K562 (cell line): Measurements from ENCODE around the gene ZNRF3. TPM values are rescaled to one million over a fixed set of nuclear protein-coding genes. Genes with fewer than 3 reads are reported as not detected.
A peak's percentile ranks its signal among the peaks of the same experiment; 100 is the strongest.

Experiments used
- CGGBP1 ChIP-seq: fragments of 250-450 bp; sonication (Bioruptor Pico); IDR thresholded peaks from 2 replicates; pipeline ENCODE4 v1.9.0; 2021; ENCODE audit warnings: mild to moderate bottlenecking
- CTBP1 ChIP-seq: fragments of 450-650 bp; IDR thresholded peaks from 2 replicates; pipeline ENCODE4 v1.6.1; 2016; ENCODE audit warnings: borderline replicate concordance
- CTCFL ChIP-seq: IDR thresholded peaks from 2 replicates; pipeline ENCODE4 v1.6.1; 2011; ENCODE audit warnings: borderline replicate concordance, low read depth, mild to moderate bottlenecking, moderate library complexity, low read length; ENCODE audit not compliant: insufficient read depth, poor library complexity, severe bottlenecking
- ELF2 ChIP-seq: fragments of 250-450 bp; sonication (Bioruptor Pico); IDR thresholded peaks from 2 replicates; pipeline ENCODE4 v1.5.0; 2021; ENCODE audit warnings: mild to moderate bottlenecking
- PHF8 ChIP-seq: fragments of 200-600 bp; sonication (generic); IDR thresholded peaks from 2 replicates; pipeline ENCODE4 v1.6.1; 2012; ENCODE audit warnings: mixed run types, mild to moderate bottlenecking, inconsistent platforms, low read length, moderate library complexity, borderline replicate concordance
- SFPQ ChIP-seq: fragments of 200-400 bp; formaldehyde crosslinking; IDR thresholded peaks from 2 replicates; pipeline ENCODE4 v1.6.1; 2017; ENCODE audit warnings: mild to moderate bottlenecking, low read depth, low read length, moderate library complexity
- TCF3 ChIP-seq: sonication (generic); formaldehyde crosslinking; IDR thresholded peaks from 2 replicates; pipeline ENCODE4 v1.4.0; 2020; ENCODE audit warnings: mild to moderate bottlenecking, missing genetic modification reagents
- THRB ChIP-seq: fragments of 450-650 bp; formaldehyde crosslinking; conservative IDR thresholded peaks from 2 replicates; pipeline ENCODE4 v1.4.0; 2022; ENCODE audit warnings: mild to moderate bottlenecking, missing genetic modification characterization
- USF1 ChIP-seq: sonication (generic); formaldehyde crosslinking; IDR thresholded peaks from 2 replicates; pipeline ENCODE4 v1.9.0; 2022; ENCODE audit warnings: mild to moderate bottlenecking, missing genetic modification reagents
- ZNF140 ChIP-seq: fragments of 250-450 bp; sonication (Bioruptor Pico); IDR thresholded peaks from 2 replicates; pipeline ENCODE4 v1.8.0; 2021; ENCODE audit warnings: moderate library complexity, mild to moderate bottlenecking, inconsistent platforms
- ZNF407 ChIP-seq: fragments of 450-650 bp; IDR thresholded peaks from 2 replicates; pipeline ENCODE4 v1.6.1; 2016; ENCODE audit warnings: low read depth
- polyA plus RNA-seq, 8 experiments: library from polyadenylated mRNA; depleted of rRNA in 4 of 8; stranded (reverse) in 5 of 8; unstranded in 3 of 8; fragments of >200 nt; fragmentation: Nextera tagmentation in 2 of 8; fragmentation: Illumina TruSeq in 1 of 8; extraction: Ambion mirVana in 2 of 8; extraction: Trizol in 1 of 8; gene quantifications; 2 replicates each; pipeline versions ENCODE4 v1.2.1 to v1.2.3, GENCODE V29; 2011 to 2014; ENCODE audit warnings: inconsistent platforms in 1 of 8, missing spikeins in 1 of 8
- total RNA-seq, 7 experiments: library from RNA; depleted of rRNA in 6 of 7; stranded (reverse); fragments of >200 nt in 6 of 7; fragmentation: Illumina TruSeq in 2 of 7; extraction: Trizol in 2 of 7; gene quantifications; 2 replicates each; pipeline versions ENCODE4 v1.2.1 to v1.2.3, GENCODE V29; 2011 to 2021; ENCODE audit warnings: low replicate concordance in 1 of 7

ZNRF3 gene
- total and polyA plus RNA-seq, 9 of the 15 experiments (the other 6 are each of a cell fraction or from before 2014, with no cell fraction given), result 0.41 to 5.9 (median 1.7) TPM

- TF ChIP-seq THRB (no peak), USF1 (CRISPR knock-in tag) (no peak), ELF2 (CRISPR knock-in tag) (0 out of 2 replicates have a peak, but pooled peaks have one; percentile 60), CTBP1 (peak; percentile 39; the same call in 1 of the 2 replicates), CTCFL (no peak), ZNF407 (no peak), CGGBP1 (no peak), ZNF140 (CRISPR knock-in tag) (no peak), PHF8 (no peak), TCF3 (CRISPR knock-in tag) (no peak), SFPQ (no peak)
Measured at GRCh38 chr22:29083933-29084591, 200.7 kb downstream of the ZNRF3 start (continued).
